Cardiac septum (tissue), 1 donor: ENCODE results near the gene TMEM151B. TPM values are rescaled to one million over a fixed set of nuclear protein-coding genes. Genes with fewer than 3 reads are reported as not detected.

Experiments
- DNase-seq: peaks from one replicate; pipeline ENCODE4 v3.0.0-alpha.2; 2020; ENCODE audit warnings: low spot score
- intact Hi-C: fragments of 100-400 bp; cut with DNase I; formaldehyde crosslinking; loops from one replicate; pipeline ENCODE4 v1.14.0; 2022
- total RNA-seq: library from RNA; stranded (reverse); fragmentation: NEBNext Ultra II Directional; extraction: Animal tissue kit (Norgen Biotek cat#: 25700); gene quantifications from one replicate; pipeline ENCODE4 v1.2.1, GENCODE V29; 2021
- donor health status: DM: no; HTN: no; CAD: no.

TMEM151B gene
- total RNA-seq, 1 donor from 2014 or later = 0.08 TPM

DNA sequence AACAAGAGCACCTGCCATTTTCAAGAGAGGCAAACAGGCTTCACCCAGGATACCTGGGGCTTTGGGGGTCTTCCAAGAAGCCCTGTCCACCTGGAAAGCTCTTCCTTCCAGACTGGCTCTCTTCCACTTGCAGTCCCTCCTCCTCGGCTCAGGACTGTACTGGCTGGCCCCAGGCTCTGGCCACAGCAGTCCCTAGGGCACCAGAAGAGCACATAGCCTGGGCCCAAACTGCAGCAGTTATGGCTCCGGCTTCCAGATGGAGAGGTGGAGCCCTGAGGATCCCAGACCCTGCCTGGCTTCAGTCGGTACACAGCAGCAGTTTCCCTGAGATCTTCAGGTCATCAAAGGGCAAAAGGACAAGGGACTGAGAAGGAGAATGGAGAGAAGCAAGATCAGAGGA lies 11.3 kb upstream of the TMEM151B start:
- no peak for DNase-seq
- intact Hi-C loops = no loop called here

GRCh38 chr6:44260011-44260410 lies 10.2 kb upstream of the TMEM151B start:
- intact Hi-C loops = no loop called here
- DNase-seq = no peak

- DNase-seq = no peak
- intact Hi-C loops = no loop called here
These were observed 9.6 kb upstream of the TMEM151B start for GRCh38 chr6:44260451-44261297.

DNA sequence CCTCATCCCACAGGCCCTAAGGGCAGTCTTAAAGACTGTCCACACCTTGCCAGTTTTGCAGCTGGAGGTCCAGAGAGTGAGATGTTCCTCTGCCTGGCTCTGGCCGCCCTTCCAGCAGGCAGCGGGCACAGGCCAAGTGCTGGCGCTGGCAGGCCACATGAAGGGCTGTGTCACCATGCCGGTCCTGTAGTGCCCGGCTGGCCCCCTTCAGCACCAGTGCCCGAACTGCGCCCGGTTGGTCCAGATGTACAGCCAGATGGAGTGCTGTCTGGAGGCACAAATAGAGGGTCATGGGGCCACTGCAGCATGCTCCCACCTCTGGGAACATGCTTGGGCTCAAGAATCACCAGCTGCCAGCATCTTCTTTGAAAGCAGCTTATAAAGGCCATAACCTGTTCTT lies 8.7 kb upstream of the TMEM151B start:
- no peak for DNase-seq
- intact Hi-C loops = no loop called here

DNA sequence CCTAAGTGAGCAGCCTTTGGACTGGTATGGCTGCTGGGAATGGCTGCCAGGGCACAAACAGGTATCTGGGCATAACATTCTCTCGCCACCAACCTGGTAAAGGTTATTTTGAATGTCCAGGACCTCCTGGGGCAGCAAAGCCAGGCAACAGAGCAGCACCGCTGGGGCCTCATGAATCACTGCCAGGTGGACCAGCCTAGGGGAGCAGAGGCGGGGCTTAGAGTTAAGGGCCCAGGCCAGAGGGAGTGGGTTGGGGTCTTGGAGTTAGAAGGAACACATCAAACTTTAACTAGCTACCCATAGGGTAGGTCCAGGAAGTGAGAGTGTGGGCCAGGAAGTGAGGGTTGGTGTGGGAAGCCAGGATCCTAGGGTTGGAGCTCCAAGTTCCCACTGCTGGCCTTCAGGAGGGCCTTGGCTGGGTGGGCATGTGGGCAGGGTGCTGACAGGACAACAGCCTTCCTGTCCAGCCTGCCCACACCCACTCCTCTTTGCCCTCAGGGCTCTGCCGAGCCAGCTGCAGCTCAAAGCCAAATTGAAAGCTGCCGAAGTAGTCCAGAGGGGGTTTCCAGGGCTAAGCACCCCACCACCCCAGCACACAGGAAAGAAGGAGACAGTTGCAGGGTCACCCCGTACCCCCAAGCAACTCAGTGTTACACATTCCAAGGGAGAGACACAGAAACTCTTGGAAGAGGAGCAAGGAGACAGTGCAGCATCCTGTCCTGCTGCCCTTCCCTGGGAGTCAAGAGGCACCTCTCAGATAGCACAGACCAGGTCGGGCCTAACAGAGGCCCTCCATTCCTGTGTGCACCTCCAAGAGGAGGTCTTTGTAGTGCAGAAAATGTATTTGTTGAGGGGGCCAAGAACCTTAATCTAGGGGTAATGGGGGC lies 7.5 kb upstream of the TMEM151B start:
- intact Hi-C loops = no loop called here
- no peak for DNase-seq

DNA sequence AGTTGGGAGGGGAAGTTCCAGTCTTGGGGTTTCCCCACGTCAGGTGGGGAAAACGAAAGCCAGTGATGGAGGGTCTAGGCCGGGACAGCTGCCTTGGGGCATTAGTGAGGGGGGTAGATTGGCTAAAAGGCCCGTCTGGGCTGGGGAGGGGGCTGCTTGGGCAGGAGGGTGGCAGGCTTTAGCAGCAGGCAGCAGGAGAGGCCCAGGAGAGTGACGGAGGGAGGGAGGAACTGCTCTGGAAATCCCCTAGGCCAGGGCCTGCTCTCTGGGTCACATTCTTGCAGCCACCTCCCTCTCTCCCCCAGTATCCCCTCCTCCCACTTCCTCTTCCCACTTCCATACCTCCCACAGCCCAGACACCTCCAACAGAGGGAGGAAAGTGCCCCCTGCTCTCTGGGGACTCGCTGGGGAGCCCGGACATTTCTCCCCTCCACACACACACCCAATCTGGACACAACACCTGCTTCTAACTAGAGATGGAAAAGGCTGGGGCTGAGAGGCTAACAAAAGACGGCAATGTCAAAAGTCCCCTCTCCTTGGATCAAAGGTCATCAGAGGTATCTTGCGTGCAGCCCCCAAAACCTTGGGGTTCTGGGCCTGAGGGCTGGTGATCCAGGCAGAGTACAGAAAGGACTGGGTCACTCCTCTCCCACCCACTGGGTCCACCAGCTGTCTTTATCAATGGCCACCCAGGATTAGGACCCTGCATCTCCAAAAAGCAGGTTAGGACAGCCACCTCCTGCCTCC lies 6.7 kb upstream of the TMEM151B start:
- no peak for DNase-seq
- intact Hi-C loops = no loop called here

- intact Hi-C loops = loop anchor here (5.0 kb wide), 1 partner anchor 48 kb away; the partner anchor contains the start of gene AARS2
- DNase-seq = peak; percentile 88
These were observed 5.9 kb upstream of the TMEM151B start for GRCh38 chr6:44264154-44265006.

DNA sequence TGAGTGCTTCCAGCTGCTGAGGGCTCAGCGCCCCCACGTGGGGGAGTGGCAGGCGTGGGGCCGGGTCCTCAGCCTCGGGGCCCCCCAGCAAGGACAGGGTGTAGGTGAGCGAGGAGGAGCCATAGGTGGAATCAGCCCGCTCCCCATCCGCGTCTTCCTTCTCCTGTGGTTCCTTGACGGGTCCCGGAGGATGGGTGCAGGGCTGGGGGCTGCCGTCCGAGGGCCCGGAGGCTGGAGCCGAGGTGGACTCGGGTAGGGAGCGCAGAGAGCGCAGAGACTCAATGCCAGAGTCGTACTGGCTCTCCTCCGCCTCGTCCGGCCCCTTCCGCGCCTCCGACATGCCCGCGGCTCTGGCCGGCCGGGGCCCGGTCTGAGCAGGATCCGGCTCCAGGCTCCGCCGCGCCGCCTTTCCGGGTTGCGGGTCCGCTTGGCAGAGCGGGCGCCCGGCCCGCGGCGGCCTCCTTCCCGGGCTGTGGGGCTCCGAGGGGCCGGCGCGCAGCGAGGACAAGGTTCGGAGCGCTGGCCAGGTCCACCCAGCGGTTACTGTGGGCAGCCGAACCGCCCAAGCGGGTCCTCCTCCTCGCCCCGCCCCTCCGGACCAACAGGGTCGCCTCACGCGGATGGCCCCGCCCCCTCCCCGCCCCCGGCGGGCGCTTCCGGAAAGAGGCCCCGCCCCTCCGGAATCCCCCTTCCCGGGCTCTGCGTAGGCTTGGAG lies 5.1 kb upstream of the TMEM151B start, which contains the start of gene NFKBIE:
Gene NFKBIE (minus strand): TSS at position 545 of the 715 bp plus-strand sequence. CDS start 205 bp downstream, at position 340.
- DNase-seq = peak; percentile 97
- intact Hi-C loops = loop anchor here (5.0 kb wide), 1 partner anchor 47 kb away; the partner anchor contains the start of gene AARS2

DNA sequence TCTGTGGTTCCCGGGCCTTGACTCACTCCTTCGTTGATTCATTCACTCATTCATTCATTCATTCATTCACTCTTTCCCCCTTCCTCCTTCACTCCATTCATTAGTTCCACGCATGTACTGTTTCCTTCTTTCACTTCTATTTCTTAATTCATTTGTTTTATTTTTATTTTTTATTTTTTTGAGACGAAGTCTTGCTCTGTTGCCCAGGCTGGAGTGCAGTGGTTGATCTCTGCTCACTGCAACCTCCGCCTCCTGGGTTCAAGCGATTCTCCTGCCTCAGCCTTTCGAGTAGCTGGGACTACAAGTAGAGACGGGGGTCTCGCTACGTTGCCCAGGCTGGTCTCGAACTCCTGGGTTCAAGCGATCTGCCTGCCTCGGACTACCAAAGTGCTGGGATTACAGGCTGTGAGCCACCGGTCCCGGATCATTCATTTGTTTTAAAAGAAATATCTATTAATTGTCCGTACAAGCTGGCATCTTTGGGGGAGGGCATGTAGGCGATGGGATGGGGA lies 4.5 kb upstream of the TMEM151B start:
- intact Hi-C loops = loop anchor here (5.0 kb wide), 1 partner anchor 47 kb away; the partner anchor contains the start of gene AARS2
- DNase-seq = no peak

GRCh38 chr6:44266347-44266746 lies 3.9 kb upstream of the TMEM151B start:
- DNase-seq = no peak
- intact Hi-C loops = loop anchor here (5.0 kb wide), 1 partner anchor 46 kb away; the partner anchor contains the start of gene AARS2

DNA sequence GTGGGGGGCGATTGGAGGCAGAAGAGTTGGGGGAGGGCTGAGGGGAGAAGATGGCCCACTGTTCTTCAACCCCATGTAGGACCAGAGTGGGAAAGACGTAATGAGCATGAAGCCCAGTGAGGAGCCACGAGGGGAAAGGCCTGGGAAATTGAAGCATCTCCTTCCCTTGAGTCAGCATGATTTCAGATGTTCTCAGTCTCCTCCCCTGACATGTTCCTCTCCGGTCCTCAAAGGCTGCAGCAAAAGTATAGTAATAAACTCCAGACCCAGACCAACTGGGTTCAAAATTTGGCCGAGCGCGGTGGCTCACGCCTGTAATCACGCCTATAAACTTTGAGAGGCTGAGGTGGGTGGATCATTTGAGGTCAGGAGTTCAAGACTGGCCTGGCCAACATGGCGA lies 3.0 kb upstream of the TMEM151B start:
- intact Hi-C loops = loop anchor here (5.0 kb wide), 1 partner anchor 45 kb away; the partner anchor contains the start of gene AARS2
- DNase-seq = no peak

GRCh38 chr6:44268095-44268628 lies 2.1 kb upstream of the TMEM151B start:
- intact Hi-C loops = loop anchor here (2.0 to 5.0 kb wide), 2 partner anchors 44 to 71 kb away; partner anchors contain the start of gene AARS2

GRCh38 chr6:44269178-44269920 lies 901 bp upstream of the TMEM151B start:
- intact Hi-C loops = loop anchor here (2.0 to 5.0 kb wide), 2 partner anchors 43 to 69 kb away; partner anchors contain the start of gene AARS2
- no peak for DNase-seq

More at GRCh38 chr6:44268095-44268628, 2.1 kb upstream of the TMEM151B start:
- DNase-seq = peak; percentile 77

DNA sequence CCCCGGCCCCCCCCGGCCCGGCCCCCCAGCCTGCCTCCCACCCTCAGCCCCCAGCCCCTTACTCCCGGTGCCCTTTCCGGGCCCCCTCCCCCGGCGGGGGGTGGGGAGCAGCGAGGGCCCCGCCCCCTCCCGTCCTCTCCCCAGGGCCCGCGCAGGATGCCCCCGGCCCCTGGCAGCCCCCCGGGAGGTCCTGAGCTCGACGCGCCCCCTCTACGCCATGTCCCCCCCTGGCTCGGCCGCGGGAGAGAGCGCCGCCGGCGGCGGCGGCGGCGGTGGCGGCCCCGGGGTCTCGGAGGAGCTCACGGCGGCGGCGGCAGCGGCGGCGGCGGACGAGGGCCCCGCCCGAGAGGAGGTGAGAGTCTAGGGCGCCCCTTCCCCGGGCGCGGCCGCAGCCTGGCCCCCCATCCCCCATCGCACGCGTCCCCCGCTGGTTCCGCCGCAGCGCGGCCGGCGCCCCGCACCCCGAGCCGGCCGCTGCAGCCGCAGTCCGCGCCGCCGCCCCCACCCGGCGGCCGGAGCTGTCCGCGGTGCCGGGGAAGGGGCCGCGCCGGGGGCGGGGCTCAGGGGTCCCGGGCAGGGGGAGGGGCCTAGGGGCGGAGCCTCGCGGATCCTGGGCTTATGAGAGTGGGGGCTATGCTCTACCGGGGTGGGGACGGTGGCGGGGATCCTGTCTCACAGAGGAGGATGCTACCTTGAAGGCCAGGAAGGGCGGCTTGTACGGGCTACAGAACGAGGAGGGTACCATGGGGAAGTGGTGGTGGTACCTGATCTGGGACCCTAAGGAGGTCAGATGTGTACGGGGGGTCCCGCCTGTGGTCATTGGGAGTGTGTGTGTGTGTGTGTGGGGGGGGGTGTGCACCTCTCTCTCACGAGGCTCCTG lies 516 bp downstream of the TMEM151B start:
- intact Hi-C loops = no loop called here
- DNase-seq = no peak

DNA sequence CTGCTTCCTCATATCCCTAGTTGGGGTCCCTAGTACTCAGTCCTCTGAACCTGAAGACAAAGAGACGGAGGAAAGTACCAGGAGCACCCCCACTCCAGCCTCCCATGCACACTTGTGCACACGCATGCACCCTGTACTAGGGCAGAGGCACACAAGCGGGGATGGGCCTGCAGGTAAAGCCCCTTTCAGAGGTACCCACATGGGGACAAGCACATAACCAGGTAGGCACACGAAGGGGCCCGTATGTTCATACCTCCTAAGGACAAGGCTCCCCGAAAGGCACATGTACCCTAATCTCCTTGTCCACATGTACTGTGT lies 1.1 kb downstream of the TMEM151B start:
- intact Hi-C loops = no loop called here
- DNase-seq = no peak

DNA sequence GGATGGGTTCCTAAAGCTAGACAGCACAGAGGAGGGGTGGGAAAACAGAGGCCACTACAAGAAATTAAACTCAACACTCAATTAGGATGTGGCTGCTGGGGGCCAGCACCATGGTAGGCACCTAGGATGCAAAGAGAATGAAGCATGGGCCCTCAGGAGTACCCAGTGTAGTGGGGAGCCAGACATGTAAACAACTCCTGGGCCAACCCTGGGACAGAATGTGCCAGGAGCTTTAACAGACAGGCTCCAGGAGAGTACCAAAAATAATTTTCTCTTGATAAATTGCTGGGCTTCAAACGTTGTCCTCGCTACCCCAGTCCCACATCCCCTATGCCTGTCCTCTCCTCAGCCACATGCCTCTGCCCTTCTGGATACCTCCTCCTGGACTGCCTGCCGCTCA lies 1.7 kb downstream of the TMEM151B start:
- intact Hi-C loops = no loop called here

More for the DNA sequence above, 1.7 kb downstream of the TMEM151B start:
- no peak for DNase-seq
